Neural cell (in vitro differentiated cells): Measurements from ENCODE around the gene ZDHHC11. TPM values are rescaled to one million over a fixed set of nuclear protein-coding genes. Genes with fewer than 3 reads are reported as not detected.
"Not testable (repeated sequence)": the region's sequence is repeated elsewhere in the genome, so short reads cannot be mapped to it uniquely, and the experiment has no call there.

Source experiments
- H2AFZ ChIP-seq: fragments of 200-600, 300-800 bp; sonication (generic), shearing (Covaris generic); 2 replicates; pipeline ENCODE4 v1.6.0; 2014; ENCODE audit warnings: low read depth, mild to moderate bottlenecking, antibody characterized with exemption, low read length, moderate library complexity
- H3F3A ChIP-seq: fragments of 200-600 bp; shearing (Covaris generic); 2 replicates; pipeline ENCODE4 v1.6.1; 2016; ENCODE audit warnings: mild to moderate bottlenecking, moderate library complexity, mixed read lengths, antibody characterized with exemption, low read length; ENCODE audit not compliant: insufficient read depth, poor library complexity, severe bottlenecking
- H3K27ac ChIP-seq: fragments of 200-600, 300-800 bp; sonication (generic), shearing (Covaris generic); 2 replicates; pipeline ENCODE4 v1.5.1; 2014; ENCODE audit warnings: mild to moderate bottlenecking, low read length, moderate library complexity
- H3K27me3 ChIP-seq: fragments of 300-800, 200-600 bp; sonication (generic), shearing (Covaris generic); 2 replicates; pipeline ENCODE4 v1.6.0; 2014; ENCODE audit warnings: mild to moderate bottlenecking, low read depth, low read length, moderate library complexity; ENCODE audit not compliant: insufficient read depth
- H3K36me3 ChIP-seq: fragments of 300-800, 200-600 bp; sonication (generic), shearing (Covaris generic); 2 replicates; pipeline ENCODE4 v1.5.1; 2014; ENCODE audit warnings: mild to moderate bottlenecking, antibody characterized with exemption, low read length, moderate library complexity; ENCODE audit not compliant: insufficient read depth
- H3K4me2 ChIP-seq: fragments of 300-800, 200-600 bp; sonication (generic), shearing (Covaris generic); 2 replicates; pipeline ENCODE4 v1.6.0; 2014; ENCODE audit warnings: mild to moderate bottlenecking, low read length
- H3K4me3 ChIP-seq: fragments of 300-800, 200-600 bp; sonication (generic), shearing (Covaris generic); 2 replicates; pipeline ENCODE4 v1.5.1; 2014; ENCODE audit warnings: mild to moderate bottlenecking, low read length, moderate library complexity
- H3K79me2 ChIP-seq: fragments of 200-600 bp; shearing (Covaris generic); replicated peaks from 2 replicates; pipeline ENCODE4 v1.6.0; 2014; ENCODE audit warnings: mild to moderate bottlenecking, low read length, moderate library complexity; ENCODE audit not compliant: insufficient read depth
- H3K9ac ChIP-seq: fragments of 300-800, 200-600 bp; sonication (generic), shearing (Covaris generic); 2 replicates; pipeline ENCODE4 v1.6.1; 2016; ENCODE audit warnings: mild to moderate bottlenecking, low read length, mixed read lengths
- H3K9me2 ChIP-seq: fragments of 200-600 bp; shearing (Covaris generic); 2 replicates; pipeline ENCODE4 v1.6.1; 2016; ENCODE audit warnings: mild to moderate bottlenecking, low read length, mixed read lengths; ENCODE audit not compliant: insufficient read depth
- H3K9me3 ChIP-seq: fragments of 200-600, 300-800 bp; sonication (generic), shearing (Covaris generic); 2 replicates; pipeline ENCODE4 v1.6.1; 2016; ENCODE audit warnings: mild to moderate bottlenecking, mixed run types, low read length, moderate library complexity, mixed read lengths
- H4K20me1 ChIP-seq: fragments of 200-600 bp; shearing (Covaris generic); 2 replicates; pipeline ENCODE4 v1.6.1; 2016; ENCODE audit warnings: mild to moderate bottlenecking, mixed run types; ENCODE audit not compliant: insufficient read depth
- polyA plus RNA-seq: library from polyadenylated mRNA; depleted of rRNA; stranded (reverse); fragments of >200 nt; gene quantifications from 2 replicates; pipeline ENCODE4 v1.2.3, GENCODE V29; 2014

Gene ZDHHC11
- polyA plus RNA-seq, 1 donor from 2014 or later: 11.4 TPM

- not testable (repeated sequence) for H4K20me1 ChIP-seq, H3K27ac ChIP-seq, H3K9me2 ChIP-seq, H3F3A ChIP-seq, H3K9me3 ChIP-seq, H3K4me2 ChIP-seq, H3K27me3 ChIP-seq, H3K9ac ChIP-seq, H3K4me3 ChIP-seq, H3K36me3 ChIP-seq, H2AFZ ChIP-seq, H3K79me2 ChIP-seq
Observed at GRCh38 chr5:847212-847611, 3.6 kb downstream of the ZDHHC11 start.

- H3K4me2 ChIP-seq, H2AFZ ChIP-seq, H3K9me3 ChIP-seq, H3F3A ChIP-seq, H3K9me2 ChIP-seq, H4K20me1 ChIP-seq, H3K9ac ChIP-seq, H3K27ac ChIP-seq, H3K27me3 ChIP-seq, H3K79me2 ChIP-seq, H3K4me3 ChIP-seq, H3K36me3 ChIP-seq: not testable (repeated sequence)
Observed at GRCh38 chr5:846602-847091, 4.1 kb downstream of the ZDHHC11 start.

GRCh38 chr5:845676-846601 is 4.8 kb downstream of the ZDHHC11 start:
- H3K9me3 ChIP-seq, H3K4me2 ChIP-seq, H2AFZ ChIP-seq, H3K9me2 ChIP-seq, H3K4me3 ChIP-seq, H4K20me1 ChIP-seq, H3K36me3 ChIP-seq, H3K27me3 ChIP-seq, H3K27ac ChIP-seq, H3K79me2 ChIP-seq, H3F3A ChIP-seq, H3K9ac ChIP-seq: not testable (repeated sequence)

GRCh38 chr5:845031-845675 is 5.6 kb downstream of the ZDHHC11 start:
- H4K20me1 ChIP-seq, H3K4me2 ChIP-seq, H3F3A ChIP-seq, H3K27me3 ChIP-seq, H3K36me3 ChIP-seq, H3K4me3 ChIP-seq, H3K9me2 ChIP-seq, H3K9ac ChIP-seq, H3K79me2 ChIP-seq, H2AFZ ChIP-seq, H3K9me3 ChIP-seq, H3K27ac ChIP-seq: not testable (repeated sequence)

- H3K9me3 ChIP-seq, H2AFZ ChIP-seq, H3K9me2 ChIP-seq, H3K27me3 ChIP-seq, H3K79me2 ChIP-seq, H3K36me3 ChIP-seq, H3K27ac ChIP-seq, H3K9ac ChIP-seq, H4K20me1 ChIP-seq, H3K4me3 ChIP-seq, H3F3A ChIP-seq, H3K4me2 ChIP-seq: not testable (repeated sequence)
Observed at GRCh38 chr5:844426-844825, 6.4 kb downstream of the ZDHHC11 start.

- H3K4me2 ChIP-seq, H2AFZ ChIP-seq, H3K9me2 ChIP-seq, H3K4me3 ChIP-seq, H3K9me3 ChIP-seq, H3K9ac ChIP-seq, H3K79me2 ChIP-seq, H3K27ac ChIP-seq, H3K36me3 ChIP-seq, H4K20me1 ChIP-seq, H3F3A ChIP-seq, H3K27me3 ChIP-seq: not testable (repeated sequence)
Observed at GRCh38 chr5:843926-844325, 6.9 kb downstream of the ZDHHC11 start.

GRCh38 chr5:843371-843770 is 7.4 kb downstream of the ZDHHC11 start:
- not testable (repeated sequence) for H3K9ac ChIP-seq, H3K4me3 ChIP-seq, H4K20me1 ChIP-seq, H3K4me2 ChIP-seq, H3F3A ChIP-seq, H3K27ac ChIP-seq, H3K36me3 ChIP-seq, H3K79me2 ChIP-seq, H3K27me3 ChIP-seq, H3K9me2 ChIP-seq, H2AFZ ChIP-seq, H3K9me3 ChIP-seq
